K562 (cell line): Measurements from ENCODE around the gene TMEM79. TPM values are rescaled to one million over a fixed set of nuclear protein-coding genes. Genes with fewer than 3 reads are reported as not detected.

ENCODE experiments used
- BRD9 ChIP-seq: fragments of 450-650 bp; IDR thresholded peaks from 2 replicates; pipeline ENCODE4 v1.6.1; 2018; ENCODE audit warnings: low read depth; ENCODE audit not compliant: partially characterized antibody
- JUND ChIP-seq, 2 experiments: IDR thresholded peaks; 2 replicates in 1 of 2; 3 replicates in 1 of 2; pipeline ENCODE4 v1.6.1; 2011; ENCODE audit warnings: borderline replicate concordance in 2 of 2, low read depth in 2 of 2, low read length in 2 of 2, improper control_type of control experiment in 1 of 2, missing biosample characterization in 1 of 2, missing genetic modification characterization in 1 of 2, missing genetic modification reagents in 1 of 2
- MIER1 ChIP-seq: fragments of 450-650 bp; IDR thresholded peaks from 2 replicates; pipeline ENCODE4 v1.6.1; 2016; ENCODE audit warnings: antibody characterized with exemption, mild to moderate bottlenecking, low read depth
- MTA1 ChIP-seq: fragments of 450-650 bp; IDR thresholded peaks from 2 replicates; pipeline ENCODE4 v1.6.1; 2017; ENCODE audit warnings: borderline replicate concordance
- SAFB2 ChIP-seq: fragments of 200-400 bp; formaldehyde crosslinking; IDR thresholded peaks from 2 replicates; pipeline ENCODE4 v1.6.1; 2018; ENCODE audit warnings: borderline replicate concordance, low read length, low read depth, moderate library complexity; ENCODE audit not compliant: severe bottlenecking
- SMAD2 ChIP-seq: fragments of 150-350 bp; IDR thresholded peaks from 2 replicates; pipeline ENCODE4 v1.6.1; 2014; ENCODE audit warnings: low read depth, mild to moderate bottlenecking, low read length
- STAT5A ChIP-seq: IDR thresholded peaks from 2 replicates; pipeline ENCODE4 v1.6.1; 2012; ENCODE audit warnings: low read length, inconsistent platforms, borderline replicate concordance
- TRIM28 ChIP-seq: fragments of 450-650 bp; IDR thresholded peaks from 2 replicates; pipeline ENCODE4 v1.6.1; 2017
- ZNF347 ChIP-seq: fragments of 450-650 bp; formaldehyde crosslinking; IDR thresholded peaks from 2 replicates; pipeline ENCODE4 v1.4.0; 2020; ENCODE audit warnings: low read depth, mild to moderate bottlenecking, moderate library complexity
- polyA plus RNA-seq, 8 experiments: library from polyadenylated mRNA; depleted of rRNA in 4 of 8; stranded (reverse) in 5 of 8; unstranded in 3 of 8; fragments of >200 nt; fragmentation: Nextera tagmentation in 2 of 8; fragmentation: Illumina TruSeq in 1 of 8; extraction: Ambion mirVana in 2 of 8; extraction: Trizol in 1 of 8; gene quantifications; 2 replicates each; pipeline versions ENCODE4 v1.2.1 to v1.2.3, GENCODE V29; 2011 to 2014; ENCODE audit warnings: inconsistent platforms in 1 of 8, missing spikeins in 1 of 8
- total RNA-seq, 7 experiments: library from RNA; depleted of rRNA in 6 of 7; stranded (reverse); fragments of >200 nt in 6 of 7; fragmentation: Illumina TruSeq in 2 of 7; extraction: Trizol in 2 of 7; gene quantifications; 2 replicates each; pipeline versions ENCODE4 v1.2.1 to v1.2.3, GENCODE V29; 2011 to 2021; ENCODE audit warnings: low replicate concordance in 1 of 7
- TF ChIP-seq, protein P1 (sequence below): sonication (generic); formaldehyde crosslinking; IDR thresholded peaks from 2 replicates; pipeline ENCODE4 v1.8.1; 2023; ENCODE audit warnings: mild to moderate bottlenecking, missing genetic modification reagents
- TF ChIP-seq, protein P2 (sequence below): fragments of 250-450 bp; sonication (Bioruptor Pico); IDR thresholded peaks from 2 replicates; pipeline ENCODE4 v1.9.0; 2021; ENCODE audit warnings: mild to moderate bottlenecking, inconsistent platforms

TMEM79 gene
- total and polyA plus RNA-seq, 9 of the 15 experiments (the other 6 are each of a cell fraction or from before 2014, with no cell fraction given) = 0.69 to 6.8 (median 4.0) TPM

DNA sequence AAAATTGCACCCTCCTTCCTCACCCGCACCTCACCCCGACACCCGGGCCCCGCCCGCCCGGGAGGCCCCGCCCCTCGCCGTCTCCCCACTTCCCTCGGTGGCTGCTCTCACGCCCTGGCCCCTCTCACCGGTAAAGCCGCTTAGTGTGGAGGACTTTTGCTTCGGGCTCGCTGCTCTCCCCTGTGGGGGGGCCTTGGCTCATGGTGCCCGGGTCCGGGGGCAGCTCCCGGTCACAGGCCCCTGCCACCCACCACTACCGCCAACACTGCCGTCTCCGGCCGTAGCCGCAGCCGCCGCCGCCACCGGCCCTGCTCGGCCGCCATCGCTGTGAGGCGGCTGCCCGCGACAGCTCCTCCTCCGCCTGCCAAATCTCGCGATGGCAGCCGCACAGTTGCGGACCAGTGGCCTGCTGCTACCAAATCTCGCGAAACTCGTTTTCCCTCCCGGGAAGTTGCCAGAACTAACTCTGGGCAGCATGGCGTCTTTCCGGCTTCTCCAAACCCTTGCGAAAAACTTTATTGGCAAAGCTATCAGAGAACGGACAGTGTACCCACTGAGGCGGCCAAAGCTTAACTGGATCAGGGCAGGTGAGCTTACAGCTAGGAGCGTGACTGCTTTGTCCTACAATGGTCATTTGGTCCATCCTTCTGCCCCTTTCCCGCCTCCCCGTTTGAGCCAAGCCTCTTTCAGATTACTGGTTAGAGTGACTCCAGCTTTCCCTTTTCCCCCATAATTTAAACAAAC is 1.5 kb upstream of the TMEM79 start, which contains the start of gene SMG5 (continued):
- TF ChIP-seq MTA1 (0 out of 2 replicates have a peak, but pooled peaks have one; percentile 14), ZNF347 (CRISPR knock-in tag) (no peak), STAT5A (peak; percentile 20; the same call in 1 of the 2 replicates), JUND (IDR thresholded peaks at IDR 0.05; ENCODE audit: borderline replicate concordance, low read depth, low read length) (peak; percentile 79; the same call in 1 of the 2 replicates), JUND (tag; IDR thresholded peaks at IDR 0.05; ENCODE audit: borderline replicate concordance, low read depth, low read length) (peak; percentile 55; the same call in 1 of the 3 replicates), BRD9 (no peak), MIER1 (no peak), TRIM28 (no peak), SAFB2 (no peak), SMAD2 (peak; percentile 53; the same call in 1 of the 2 replicates)
- TF ChIP-seq, protein P1, sequence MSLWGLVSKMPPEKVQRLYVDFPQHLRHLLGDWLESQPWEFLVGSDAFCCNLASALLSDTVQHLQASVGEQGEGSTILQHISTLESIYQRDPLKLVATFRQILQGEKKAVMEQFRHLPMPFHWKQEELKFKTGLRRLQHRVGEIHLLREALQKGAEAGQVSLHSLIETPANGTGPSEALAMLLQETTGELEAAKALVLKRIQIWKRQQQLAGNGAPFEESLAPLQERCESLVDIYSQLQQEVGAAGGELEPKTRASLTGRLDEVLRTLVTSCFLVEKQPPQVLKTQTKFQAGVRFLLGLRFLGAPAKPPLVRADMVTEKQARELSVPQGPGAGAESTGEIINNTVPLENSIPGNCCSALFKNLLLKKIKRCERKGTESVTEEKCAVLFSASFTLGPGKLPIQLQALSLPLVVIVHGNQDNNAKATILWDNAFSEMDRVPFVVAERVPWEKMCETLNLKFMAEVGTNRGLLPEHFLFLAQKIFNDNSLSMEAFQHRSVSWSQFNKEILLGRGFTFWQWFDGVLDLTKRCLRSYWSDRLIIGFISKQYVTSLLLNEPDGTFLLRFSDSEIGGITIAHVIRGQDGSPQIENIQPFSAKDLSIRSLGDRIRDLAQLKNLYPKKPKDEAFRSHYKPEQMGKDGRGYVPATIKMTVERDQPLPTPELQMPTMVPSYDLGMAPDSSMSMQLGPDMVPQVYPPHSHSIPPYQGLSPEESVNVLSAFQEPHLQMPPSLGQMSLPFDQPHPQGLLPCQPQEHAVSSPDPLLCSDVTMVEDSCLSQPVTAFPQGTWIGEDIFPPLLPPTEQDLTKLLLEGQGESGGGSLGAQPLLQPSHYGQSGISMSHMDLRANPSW (CRISPR knock-in tag) = 0 out of 2 replicates have a peak, but pooled peaks have one; percentile 66
- TF ChIP-seq, protein P2, sequence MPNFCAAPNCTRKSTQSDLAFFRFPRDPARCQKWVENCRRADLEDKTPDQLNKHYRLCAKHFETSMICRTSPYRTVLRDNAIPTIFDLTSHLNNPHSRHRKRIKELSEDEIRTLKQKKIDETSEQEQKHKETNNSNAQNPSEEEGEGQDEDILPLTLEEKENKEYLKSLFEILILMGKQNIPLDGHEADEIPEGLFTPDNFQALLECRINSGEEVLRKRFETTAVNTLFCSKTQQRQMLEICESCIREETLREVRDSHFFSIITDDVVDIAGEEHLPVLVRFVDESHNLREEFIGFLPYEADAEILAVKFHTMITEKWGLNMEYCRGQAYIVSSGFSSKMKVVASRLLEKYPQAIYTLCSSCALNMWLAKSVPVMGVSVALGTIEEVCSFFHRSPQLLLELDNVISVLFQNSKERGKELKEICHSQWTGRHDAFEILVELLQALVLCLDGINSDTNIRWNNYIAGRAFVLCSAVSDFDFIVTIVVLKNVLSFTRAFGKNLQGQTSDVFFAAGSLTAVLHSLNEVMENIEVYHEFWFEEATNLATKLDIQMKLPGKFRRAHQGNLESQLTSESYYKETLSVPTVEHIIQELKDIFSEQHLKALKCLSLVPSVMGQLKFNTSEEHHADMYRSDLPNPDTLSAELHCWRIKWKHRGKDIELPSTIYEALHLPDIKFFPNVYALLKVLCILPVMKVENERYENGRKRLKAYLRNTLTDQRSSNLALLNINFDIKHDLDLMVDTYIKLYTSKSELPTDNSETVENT (CRISPR knock-in tag) = peak; percentile 82
